ENCODE data around the gene GIMAP5.

GIMAP5 gene

GRCh38 chr7:150737265-150738055 lies at the start of gene GIMAP5:
TSS of gene GIMAP5 (plus strand) at chr7:150737418. CDS start at chr7:150740885, 3,467 bp downstream.
- Histone ChIP-seq H3K27ac (peak within 1 kb of the TSS; percentile 42 to 97 (median 82)), H3K4me3 (peak within 1 kb of the TSS; percentile 23 to 54 (median 38))

GRCh38 chr7:150688630-150689029 lies 48.6 kb upstream of the GIMAP5 start:
- Histone ChIP-seq H3K27ac (no peak overlapping the region), H3K4me3 (no peak overlapping the region)

GRCh38 chr7:150695654-150696053 lies 41.6 kb upstream of the GIMAP5 start:
- Histone ChIP-seq H3K27ac (no peak overlapping the region), H3K4me3 (no peak overlapping the region)

DNA sequence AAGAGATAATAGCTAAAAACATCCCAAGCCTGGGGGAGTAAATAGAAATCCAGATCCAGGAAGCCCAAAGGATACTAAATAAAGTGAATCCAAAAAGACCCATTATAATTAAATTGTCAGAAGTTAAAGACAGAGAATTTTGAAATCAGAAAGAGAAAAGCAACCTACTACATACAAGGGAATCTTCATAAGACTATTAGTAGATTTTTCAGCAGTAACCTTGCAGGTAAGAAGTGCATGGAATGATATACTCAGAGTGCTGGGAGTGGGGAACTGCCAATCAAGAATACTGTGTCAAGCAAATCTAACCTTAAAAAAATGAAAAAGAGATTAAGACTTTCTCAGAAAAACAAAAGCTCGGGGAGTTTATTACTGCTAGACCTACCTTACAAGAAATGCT lies 34.0 kb upstream of the GIMAP5 start:
- Histone ChIP-seq H3K27ac (no peak overlapping the region), H3K4me3 (no peak overlapping the region)

DNA sequence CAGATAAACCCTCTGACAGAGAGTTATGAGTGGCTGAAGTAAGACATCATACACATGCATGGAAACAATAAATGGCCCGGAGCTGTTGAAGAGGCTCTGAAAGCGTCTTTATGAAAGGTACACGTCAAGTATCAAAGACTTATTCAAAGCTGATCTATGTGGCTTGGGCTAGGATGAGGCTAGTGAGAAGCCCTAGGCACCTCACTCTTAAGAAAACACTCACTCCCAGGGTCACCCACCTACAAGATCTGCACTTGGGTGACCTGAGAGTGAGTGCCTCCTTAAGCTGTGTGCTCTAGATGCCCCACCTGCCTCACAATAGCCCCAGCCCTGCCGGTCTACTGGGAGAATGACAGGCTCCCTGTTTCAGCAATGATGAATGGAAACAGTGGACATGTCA lies 21.9 kb upstream of the GIMAP5 start:
- no peak overlapping the region for H3K4me3 ChIP-seq
- H3K27ac ChIP-seq = peak overlapping the region in 17 of 21 experiments; percentile 2 to 95 (median 81)

GRCh38 chr7:150715738-150716137 lies 21.5 kb upstream of the GIMAP5 start:
- Histone ChIP-seq H3K27ac (peak overlapping the region in 19 of 21 experiments; percentile 48 to 95 (median 80)), H3K4me3 (peak overlapping the region in 2 of 7 experiments; percentile 35 to 45)

DNA sequence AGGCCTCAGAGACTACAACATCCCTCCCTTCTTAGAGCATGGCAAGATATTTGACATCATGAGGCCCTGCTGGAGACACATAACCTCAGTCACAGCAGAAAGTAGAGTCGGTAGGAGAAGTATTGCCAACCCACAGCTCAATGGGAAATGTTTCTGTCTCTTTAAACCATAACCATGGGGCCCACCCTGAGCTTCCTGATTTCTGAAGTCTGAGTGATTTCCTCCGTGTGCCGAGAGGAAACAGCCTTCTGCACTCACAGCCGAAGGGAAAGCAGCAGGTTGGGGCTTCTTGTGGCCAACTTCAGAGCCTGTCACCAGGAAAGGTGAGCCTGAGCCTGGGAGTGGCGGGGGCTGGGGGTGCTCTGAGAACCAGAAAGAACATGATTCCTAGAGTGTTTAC lies 20.9 kb upstream of the GIMAP5 start, which contains the start of gene GIMAP1:
Gene GIMAP1 (plus strand): TSS at position 246 of the 400 bp plus-strand sequence. CDS start 2,435 bp downstream, outside the sequence.
- peak within 1 kb of the TSS; percentile 45 to 95 (median 79) for H3K27ac ChIP-seq
- peak within 1 kb of the TSS; percentile 27 to 47 (median 35) for H3K4me3 ChIP-seq

GRCh38 chr7:150716939-150717338 lies 20.3 kb upstream of the GIMAP5 start:
- peak overlapping the region; percentile 27 to 47 (median 35) for H3K4me3 ChIP-seq
- H3K27ac ChIP-seq = peak overlapping the region; percentile 45 to 95 (median 79)

- peak overlapping the region in 14 of 21 experiments; percentile 6 to 95 (median 84) for H3K27ac ChIP-seq
These were observed 19.3 kb upstream of the GIMAP5 start for GRCh38 chr7:150717814-150718420.

GRCh38 chr7:150719436-150719835 lies 17.8 kb upstream of the GIMAP5 start:
- Histone ChIP-seq H3K27ac (peak overlapping the region in 3 of 21 experiments; percentile 14 to 94 (median 21)), H3K4me3 (no peak overlapping the region)

More at GRCh38 chr7:150717814-150718420, 19.3 kb upstream of the GIMAP5 start:
- H3K4me3 ChIP-seq = peak overlapping the region in 6 of 7 experiments; percentile 27 to 47 (median 38)

DNA sequence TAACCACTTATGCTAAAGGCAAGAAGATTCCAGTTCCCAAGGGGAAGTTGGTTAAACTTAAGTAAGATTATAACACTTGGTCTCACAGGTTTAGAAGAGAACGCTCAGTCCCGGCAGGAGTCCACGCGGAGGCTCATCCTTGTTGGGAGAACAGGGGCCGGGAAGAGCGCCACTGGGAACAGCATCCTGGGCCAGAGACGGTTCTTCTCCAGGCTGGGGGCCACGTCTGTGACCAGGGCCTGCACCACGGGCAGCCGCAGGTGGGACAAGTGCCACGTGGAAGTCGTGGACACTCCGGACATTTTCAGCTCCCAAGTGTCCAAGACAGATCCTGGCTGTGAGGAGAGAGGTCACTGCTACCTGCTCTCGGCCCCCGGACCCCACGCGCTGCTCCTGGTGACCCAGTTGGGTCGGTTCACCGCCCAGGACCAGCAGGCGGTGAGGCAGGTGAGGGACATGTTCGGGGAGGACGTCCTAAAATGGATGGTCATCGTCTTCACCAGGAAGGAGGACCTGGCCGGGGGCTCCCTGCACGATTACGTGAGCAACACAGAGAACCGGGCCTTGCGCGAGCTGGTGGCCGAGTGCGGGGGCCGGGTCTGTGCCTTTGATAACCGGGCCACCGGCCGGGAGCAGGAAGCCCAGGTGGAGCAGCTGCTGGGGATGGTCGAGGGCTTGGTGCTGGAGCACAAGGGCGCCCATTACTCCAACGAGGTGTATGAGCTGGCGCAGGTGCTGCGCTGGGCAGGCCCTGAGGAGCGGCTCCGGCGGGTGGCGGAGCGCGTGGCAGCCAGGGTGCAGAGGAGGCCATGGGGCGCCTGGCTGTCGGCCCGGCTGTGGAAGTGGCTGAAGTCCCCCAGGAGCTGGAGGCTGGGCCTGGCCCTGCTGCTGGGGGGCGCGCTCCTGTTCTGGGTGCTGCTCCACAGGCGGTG lies 17.0 kb upstream of the GIMAP5 start:
- no peak overlapping the region for H3K27ac ChIP-seq
- H3K4me3 ChIP-seq = no peak overlapping the region

DNA sequence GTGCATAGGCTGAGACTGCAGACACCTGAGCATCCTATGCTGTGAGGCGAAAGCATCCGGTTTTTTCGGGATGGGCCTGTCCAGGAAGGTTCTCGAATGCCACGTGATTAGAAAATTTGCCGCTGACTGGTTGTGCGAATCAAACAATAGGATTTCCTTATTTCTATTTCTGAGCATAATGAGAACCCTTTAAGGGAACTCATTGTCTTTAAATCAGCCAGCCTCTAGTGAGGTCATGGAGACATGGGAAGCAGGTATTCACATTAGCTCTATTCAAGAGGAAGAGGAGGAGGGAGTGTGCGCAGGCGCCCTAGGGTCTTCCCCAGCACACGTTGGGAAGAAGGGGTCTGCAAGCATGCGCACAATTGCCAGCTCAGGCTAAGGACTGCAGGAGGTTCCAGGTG lies 15.2 kb upstream of the GIMAP5 start:
- peak overlapping the region in 2 of 21 experiments; percentile 0 to 42 for H3K27ac ChIP-seq
- no peak overlapping the region for H3K4me3 ChIP-seq

GRCh38 chr7:150722431-150722931 lies 14.7 kb upstream of the GIMAP5 start:
- Histone ChIP-seq H3K27ac (peak overlapping the region in 3 of 21 experiments; percentile 0 to 55 (median 42)), H3K4me3 (no peak overlapping the region)

DNA sequence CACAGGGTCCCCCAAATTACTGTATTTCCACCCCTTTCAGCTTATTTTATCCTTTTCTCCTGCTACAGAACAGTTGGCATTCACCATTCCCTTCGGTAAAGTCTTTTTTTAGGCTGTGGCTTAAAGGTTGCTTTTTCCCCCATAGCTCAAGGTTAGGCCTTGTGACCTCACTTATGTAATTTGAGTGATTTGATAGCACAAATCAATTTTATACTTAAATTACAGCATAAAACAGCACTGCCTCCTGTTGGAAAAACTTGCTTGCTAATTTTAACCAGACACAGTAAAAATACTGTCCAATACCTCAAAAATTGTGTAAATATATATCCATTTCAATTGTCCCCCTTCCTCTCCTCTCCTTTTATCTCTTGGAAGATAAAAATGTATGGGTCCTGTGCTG lies 13.8 kb upstream of the GIMAP5 start:
- Histone ChIP-seq H3K4me3 (no peak overlapping the region), H3K27ac (no peak overlapping the region)

DNA sequence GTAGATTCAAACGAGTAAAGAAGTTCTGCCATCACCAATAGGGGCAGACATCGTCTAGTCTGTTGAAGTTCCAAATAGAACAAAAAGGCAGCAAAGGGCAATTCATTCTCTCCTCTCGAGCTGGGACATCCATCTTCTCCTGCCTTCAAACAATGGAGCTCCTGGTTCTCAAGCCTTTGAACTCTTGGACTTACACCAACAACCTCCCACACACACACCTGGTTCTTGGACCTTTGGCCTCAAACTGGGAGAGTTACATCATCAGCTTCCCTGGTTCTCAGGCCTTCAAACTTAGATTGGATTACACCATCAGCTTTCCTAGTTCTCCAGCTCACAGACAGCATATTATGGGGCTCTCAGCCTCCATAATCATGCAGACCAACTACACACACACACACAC lies 9.8 kb upstream of the GIMAP5 start:
- Histone ChIP-seq H3K27ac (no peak overlapping the region), H3K4me3 (no peak overlapping the region)

GRCh38 chr7:150728011-150728410 lies 9.2 kb upstream of the GIMAP5 start:
- Histone ChIP-seq H3K4me3 (no peak overlapping the region), H3K27ac (no peak overlapping the region)

GRCh38 chr7:150728609-150729008 lies 8.6 kb upstream of the GIMAP5 start:
- H3K4me3 ChIP-seq = no peak overlapping the region

GRCh38 chr7:150731916-150732315 lies 5.3 kb upstream of the GIMAP5 start:
- H3K4me3 ChIP-seq = no peak overlapping the region
- peak overlapping the region in 6 of 21 experiments; percentile 2 to 69 (median 48) for H3K27ac ChIP-seq

More at GRCh38 chr7:150728609-150729008, 8.6 kb upstream of the GIMAP5 start:
- H3K27ac ChIP-seq = no peak overlapping the region

GRCh38 chr7:150732786-150733481 lies 4.3 kb upstream of the GIMAP5 start:
- H3K4me3 ChIP-seq = no peak overlapping the region
- peak overlapping the region in 3 of 21 experiments; percentile 5 to 69 (median 55) for H3K27ac ChIP-seq

Measured in skin epidermis (tissue), 12 donors.